ENCODE data around the gene CDADC1.

Gene CDADC1

GRCh38 chr13:49295244-49295643, 47.5 kb downstream of the CDADC1 start:
- no peak for DNase-seq (ENCODE audit: low read depth)

- DNase-seq (ENCODE audit: low read depth) = no peak
Measured at GRCh38 chr13:49296659-49297058, 48.9 kb downstream of the CDADC1 start.

GRCh38 chr13:49297338-49297737, 49.6 kb downstream of the CDADC1 start:
- no peak for DNase-seq (ENCODE audit: low read depth)

GRCh38 chr13:49298416-49298815, 50.7 kb downstream of the CDADC1 start:
- DNase-seq (ENCODE audit: low read depth) = no peak

GRCh38 chr13:49298903-49299605, 51.3 kb downstream of the CDADC1 start:
- no peak for DNase-seq (ENCODE audit: low read depth)

- no peak for DNase-seq (ENCODE audit: low read depth)
Measured at GRCh38 chr13:49300276-49300675, 52.6 kb downstream of the CDADC1 start.

- DNase-seq (ENCODE audit: low read depth) = peak; percentile 61
Measured at GRCh38 chr13:49300739-49301589, 53.2 kb downstream of the CDADC1 start.

GRCh38 chr13:49302222-49302621, 54.5 kb downstream of the CDADC1 start:
- DNase-seq (ENCODE audit: low read depth) = no peak

- no peak for DNase-seq (ENCODE audit: low read depth)
Measured at GRCh38 chr13:49302817-49303216, 55.1 kb downstream of the CDADC1 start.

GRCh38 chr13:49303533-49304252, 56.0 kb downstream of the CDADC1 start:
- no peak for DNase-seq (ENCODE audit: low read depth)

- DNase-seq (ENCODE audit: low read depth) = no peak
Measured at GRCh38 chr13:49304356-49304755, 56.6 kb downstream of the CDADC1 start.

GRCh38 chr13:49304763-49305700, 57.3 kb downstream of the CDADC1 start:
- no peak for DNase-seq (ENCODE audit: low read depth)

GRCh38 chr13:49305792-49306425, 58.2 kb downstream of the CDADC1 start:
- no peak for DNase-seq (ENCODE audit: low read depth)

- DNase-seq (ENCODE audit: low read depth) = no peak
Measured at GRCh38 chr13:49307365-49307764, 59.6 kb downstream of the CDADC1 start.

- DNase-seq (ENCODE audit: low read depth) = no peak
Measured at GRCh38 chr13:49308097-49308875, 60.6 kb downstream of the CDADC1 start.

- DNase-seq (ENCODE audit: low read depth) = no peak
Measured at GRCh38 chr13:49308921-49309408, 61.2 kb downstream of the CDADC1 start.

- no peak for DNase-seq (ENCODE audit: low read depth)
Measured at GRCh38 chr13:49310251-49310650, 62.5 kb downstream of the CDADC1 start.

GRCh38 chr13:49311816-49312215, 64.1 kb downstream of the CDADC1 start:
- DNase-seq (ENCODE audit: low read depth) = no peak

GRCh38 chr13:49314344-49314882, 66.7 kb downstream of the CDADC1 start:
- DNase-seq (ENCODE audit: low read depth) = no peak

- no peak for DNase-seq (ENCODE audit: low read depth)
Measured at GRCh38 chr13:49315036-49315565, 67.4 kb downstream of the CDADC1 start.
